GM12872 (cell line): ENCODE data around the gene RBM47.

Experiments
- TF ChIP-seq, protein P1 (sequence below): IDR thresholded peaks from 3 replicates; pipeline ENCODE4 v1.5.1; 2011; ENCODE audit warnings: low read depth, mild to moderate bottlenecking, low read length, moderate library complexity; ENCODE audit not compliant: insufficient read depth

Gene RBM47

DNA sequence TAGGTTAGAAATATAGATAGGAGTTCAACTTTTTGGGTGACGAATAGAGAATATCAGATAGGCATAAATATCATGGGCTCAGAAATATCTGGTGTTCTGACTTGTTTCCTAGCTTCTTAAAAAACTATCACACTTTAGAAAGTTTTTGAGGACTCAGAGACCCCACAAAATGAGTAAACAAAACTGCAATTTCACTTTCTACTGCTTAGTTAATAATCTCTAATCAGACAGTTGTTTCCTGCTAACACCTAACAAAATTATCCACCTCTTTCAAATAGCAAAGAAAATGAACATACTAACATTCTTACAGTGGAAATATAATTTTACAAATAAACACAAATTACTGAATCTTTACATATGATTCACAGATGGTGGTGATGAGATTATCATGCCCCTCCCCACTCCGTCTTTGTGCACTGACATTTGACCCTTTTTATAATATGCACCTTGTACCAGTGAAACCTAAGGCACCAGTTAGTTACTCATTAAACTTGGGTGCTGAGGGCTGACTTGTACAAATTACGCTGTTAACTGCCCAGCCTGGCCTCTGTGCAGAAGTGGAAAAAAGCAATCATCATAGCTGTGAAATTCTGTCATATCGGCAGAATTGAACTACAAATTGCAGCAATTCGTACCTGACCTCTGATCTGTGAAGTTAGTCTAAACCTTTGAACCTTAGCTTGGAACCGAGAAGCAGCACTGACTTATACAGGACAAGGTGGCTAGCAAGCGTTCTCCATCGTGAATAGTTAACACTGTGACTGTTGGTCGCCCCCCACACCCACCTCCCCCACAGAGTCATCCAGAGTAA is 155.9 kb downstream of the RBM47 start:
- TF ChIP-seq, protein P1, sequence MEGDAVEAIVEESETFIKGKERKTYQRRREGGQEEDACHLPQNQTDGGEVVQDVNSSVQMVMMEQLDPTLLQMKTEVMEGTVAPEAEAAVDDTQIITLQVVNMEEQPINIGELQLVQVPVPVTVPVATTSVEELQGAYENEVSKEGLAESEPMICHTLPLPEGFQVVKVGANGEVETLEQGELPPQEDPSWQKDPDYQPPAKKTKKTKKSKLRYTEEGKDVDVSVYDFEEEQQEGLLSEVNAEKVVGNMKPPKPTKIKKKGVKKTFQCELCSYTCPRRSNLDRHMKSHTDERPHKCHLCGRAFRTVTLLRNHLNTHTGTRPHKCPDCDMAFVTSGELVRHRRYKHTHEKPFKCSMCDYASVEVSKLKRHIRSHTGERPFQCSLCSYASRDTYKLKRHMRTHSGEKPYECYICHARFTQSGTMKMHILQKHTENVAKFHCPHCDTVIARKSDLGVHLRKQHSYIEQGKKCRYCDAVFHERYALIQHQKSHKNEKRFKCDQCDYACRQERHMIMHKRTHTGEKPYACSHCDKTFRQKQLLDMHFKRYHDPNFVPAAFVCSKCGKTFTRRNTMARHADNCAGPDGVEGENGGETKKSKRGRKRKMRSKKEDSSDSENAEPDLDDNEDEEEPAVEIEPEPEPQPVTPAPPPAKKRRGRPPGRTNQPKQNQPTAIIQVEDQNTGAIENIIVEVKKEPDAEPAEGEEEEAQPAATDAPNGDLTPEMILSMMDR = no peak

- TF ChIP-seq, protein P1 = no peak
Measured at GRCh38 chr4:40471923-40472322, 157.7 kb downstream of the RBM47 start.

GRCh38 chr4:40466789-40467188 is 162.9 kb downstream of the RBM47 start:
- TF ChIP-seq, protein P1 = no peak

- TF ChIP-seq, protein P1 = no peak
Measured at GRCh38 chr4:40462326-40462725, 167.3 kb downstream of the RBM47 start.

GRCh38 chr4:40461879-40462278 is 167.8 kb downstream of the RBM47 start:
- TF ChIP-seq, protein P1 = no peak

- TF ChIP-seq, protein P1 = no peak
Measured at GRCh38 chr4:40461062-40461461, 168.6 kb downstream of the RBM47 start.

GRCh38 chr4:40458683-40459082 is 171.0 kb downstream of the RBM47 start:
- TF ChIP-seq, protein P1 = no peak

GRCh38 chr4:40458109-40458508 is 171.6 kb downstream of the RBM47 start:
- TF ChIP-seq, protein P1 = no peak
